SK-N-SH (cell line): ENCODE results near the gene CREBRF.

ENCODE experiments used
- EP300 ChIP-seq, 2 experiments: IDR thresholded peaks; 2 replicates each; pipeline versions ENCODE4 v1.4.0 to v1.6.1; 2012; ENCODE audit warnings: borderline replicate concordance in 1 of 2, low read depth in 1 of 2, low read length in 1 of 2
- GABPA ChIP-seq: IDR thresholded peaks from 2 replicates; pipeline ENCODE4 v1.4.0; 2012; ENCODE audit warnings: low read depth, mild to moderate bottlenecking
- RAD21 ChIP-seq: IDR thresholded peaks from 2 replicates; pipeline ENCODE4 v1.6.1; 2012; ENCODE audit warnings: mild to moderate bottlenecking, low read length
- YY1 ChIP-seq: IDR thresholded peaks from 2 replicates; pipeline ENCODE4 v1.4.0; 2012; ENCODE audit warnings: low read depth, mild to moderate bottlenecking
- TF ChIP-seq, protein P1 (sequence below): fragments of 200-600 bp; sonication (generic); IDR thresholded peaks from 2 replicates; pipeline ENCODE4 v1.6.1; 2017; ENCODE audit warnings: antibody characterized with exemption, mild to moderate bottlenecking, moderate library complexity
- TF ChIP-seq, protein P2 (sequence below): IDR thresholded peaks from 2 replicates; pipeline ENCODE4; 2012
- TF ChIP-seq, protein P3 (sequence below): IDR thresholded peaks from 2 replicates; pipeline ENCODE4 v1.4.0; 2012; ENCODE audit warnings: low read depth, borderline replicate concordance
- TF ChIP-seq, protein P4 (sequence below): IDR thresholded peaks from 2 replicates; pipeline ENCODE4 v1.4.0; 2012; ENCODE audit warnings: low read depth

DNA sequence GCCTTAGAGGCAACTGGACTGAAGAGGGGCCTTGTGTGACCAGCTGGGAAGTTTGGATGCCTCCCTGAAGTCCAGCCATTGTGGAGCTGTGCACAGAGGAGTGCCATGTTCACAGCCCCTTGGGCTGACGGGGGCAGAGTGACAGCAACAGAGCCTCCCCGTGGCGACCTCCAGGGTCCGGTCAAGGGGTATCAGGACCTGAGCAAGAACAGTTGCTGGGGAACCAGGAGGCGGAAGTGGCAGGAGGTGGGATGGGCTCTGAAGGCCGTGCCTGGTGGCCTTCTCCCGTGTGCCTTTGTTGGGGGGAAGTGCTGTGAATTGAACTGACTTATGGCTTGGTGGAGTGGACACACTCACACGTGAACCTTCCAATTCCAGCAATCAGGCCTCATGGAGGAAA is 102.2 kb downstream of the CREBRF start:
- TF ChIP-seq YY1 (no peak), GABPA (no peak), EP300 (IDR thresholded peaks at IDR 0.05; ENCODE audit: borderline replicate concordance in 1 of 2, low read depth in 1 of 2, low read length in 1 of 2) (no peak), RAD21 (no peak)
- TF ChIP-seq, protein P1, sequence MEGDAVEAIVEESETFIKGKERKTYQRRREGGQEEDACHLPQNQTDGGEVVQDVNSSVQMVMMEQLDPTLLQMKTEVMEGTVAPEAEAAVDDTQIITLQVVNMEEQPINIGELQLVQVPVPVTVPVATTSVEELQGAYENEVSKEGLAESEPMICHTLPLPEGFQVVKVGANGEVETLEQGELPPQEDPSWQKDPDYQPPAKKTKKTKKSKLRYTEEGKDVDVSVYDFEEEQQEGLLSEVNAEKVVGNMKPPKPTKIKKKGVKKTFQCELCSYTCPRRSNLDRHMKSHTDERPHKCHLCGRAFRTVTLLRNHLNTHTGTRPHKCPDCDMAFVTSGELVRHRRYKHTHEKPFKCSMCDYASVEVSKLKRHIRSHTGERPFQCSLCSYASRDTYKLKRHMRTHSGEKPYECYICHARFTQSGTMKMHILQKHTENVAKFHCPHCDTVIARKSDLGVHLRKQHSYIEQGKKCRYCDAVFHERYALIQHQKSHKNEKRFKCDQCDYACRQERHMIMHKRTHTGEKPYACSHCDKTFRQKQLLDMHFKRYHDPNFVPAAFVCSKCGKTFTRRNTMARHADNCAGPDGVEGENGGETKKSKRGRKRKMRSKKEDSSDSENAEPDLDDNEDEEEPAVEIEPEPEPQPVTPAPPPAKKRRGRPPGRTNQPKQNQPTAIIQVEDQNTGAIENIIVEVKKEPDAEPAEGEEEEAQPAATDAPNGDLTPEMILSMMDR, result no peak
- TF ChIP-seq, protein P2, sequence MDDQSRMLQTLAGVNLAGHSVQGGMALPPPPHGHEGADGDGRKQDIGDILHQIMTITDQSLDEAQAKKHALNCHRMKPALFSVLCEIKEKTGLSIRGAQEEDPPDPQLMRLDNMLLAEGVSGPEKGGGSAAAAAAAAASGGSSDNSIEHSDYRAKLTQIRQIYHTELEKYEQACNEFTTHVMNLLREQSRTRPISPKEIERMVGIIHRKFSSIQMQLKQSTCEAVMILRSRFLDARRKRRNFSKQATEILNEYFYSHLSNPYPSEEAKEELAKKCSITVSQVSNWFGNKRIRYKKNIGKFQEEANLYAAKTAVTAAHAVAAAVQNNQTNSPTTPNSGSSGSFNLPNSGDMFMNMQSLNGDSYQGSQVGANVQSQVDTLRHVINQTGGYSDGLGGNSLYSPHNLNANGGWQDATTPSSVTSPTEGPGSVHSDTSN, result no peak
- TF ChIP-seq, protein P3, sequence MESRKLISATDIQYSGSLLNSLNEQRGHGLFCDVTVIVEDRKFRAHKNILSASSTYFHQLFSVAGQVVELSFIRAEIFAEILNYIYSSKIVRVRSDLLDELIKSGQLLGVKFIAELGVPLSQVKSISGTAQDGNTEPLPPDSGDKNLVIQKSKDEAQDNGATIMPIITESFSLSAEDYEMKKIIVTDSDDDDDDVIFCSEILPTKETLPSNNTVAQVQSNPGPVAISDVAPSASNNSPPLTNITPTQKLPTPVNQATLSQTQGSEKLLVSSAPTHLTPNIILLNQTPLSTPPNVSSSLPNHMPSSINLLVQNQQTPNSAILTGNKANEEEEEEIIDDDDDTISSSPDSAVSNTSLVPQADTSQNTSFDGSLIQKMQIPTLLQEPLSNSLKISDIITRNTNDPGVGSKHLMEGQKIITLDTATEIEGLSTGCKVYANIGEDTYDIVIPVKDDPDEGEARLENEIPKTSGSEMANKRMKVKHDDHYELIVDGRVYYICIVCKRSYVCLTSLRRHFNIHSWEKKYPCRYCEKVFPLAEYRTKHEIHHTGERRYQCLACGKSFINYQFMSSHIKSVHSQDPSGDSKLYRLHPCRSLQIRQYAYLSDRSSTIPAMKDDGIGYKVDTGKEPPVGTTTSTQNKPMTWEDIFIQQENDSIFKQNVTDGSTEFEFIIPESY, result no peak
- TF ChIP-seq, protein P4, sequence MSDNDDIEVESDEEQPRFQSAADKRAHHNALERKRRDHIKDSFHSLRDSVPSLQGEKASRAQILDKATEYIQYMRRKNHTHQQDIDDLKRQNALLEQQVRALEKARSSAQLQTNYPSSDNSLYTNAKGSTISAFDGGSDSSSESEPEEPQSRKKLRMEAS, result no peak
